Activated CD4-positive, CD25-positive, alpha-beta regulatory T cell treated with anti-CD3 and anti-CD28 coated beads, Interleukin-2, amount 50 U/mL, for 16 hours (primary cell): ENCODE data around the gene PPFIBP1.
"Not testable (repeated sequence)": the region's sequence is repeated elsewhere in the genome, so short reads cannot be mapped to it uniquely, and the experiment has no call there.

ENCODE experiments used
- DNase-seq: peaks from one replicate; pipeline ENCODE4 v3.0.0-alpha.2; 2020; ENCODE audit warnings: low read depth, low spot score

PPFIBP1 gene

DNA sequence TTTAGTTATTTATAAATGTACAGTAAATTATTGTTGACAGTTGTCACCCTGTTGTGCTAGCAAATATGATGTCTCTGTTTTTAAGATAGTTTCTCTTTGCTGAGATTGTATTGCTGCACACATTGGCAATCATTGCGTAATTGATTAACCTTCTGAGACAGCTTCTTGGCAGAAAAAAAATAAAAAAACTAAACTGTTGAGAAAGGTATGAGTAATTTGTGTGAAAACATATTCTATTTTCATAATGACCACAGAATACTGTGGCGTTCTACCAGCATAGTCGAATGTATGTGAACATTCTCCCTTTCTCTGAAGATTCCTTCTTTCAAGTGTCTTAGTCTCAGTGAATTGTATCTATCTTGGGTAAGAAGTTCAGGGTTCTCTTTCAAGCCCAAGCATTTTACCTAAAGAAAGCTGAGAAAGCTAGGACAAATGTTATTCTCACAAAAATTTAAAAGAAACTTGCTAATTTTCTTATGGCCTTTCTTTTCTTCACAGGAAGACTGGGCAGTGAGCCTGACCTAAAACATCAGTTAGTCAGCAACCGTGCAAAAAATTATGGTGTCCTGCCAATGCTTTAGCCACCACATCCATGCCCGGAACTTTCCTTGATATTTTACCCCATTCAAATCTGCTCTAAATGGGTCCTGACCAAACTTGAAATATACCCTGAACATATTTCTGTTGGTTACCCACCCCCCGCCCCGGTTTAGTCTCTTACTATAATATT lies 103.3 kb downstream of the PPFIBP1 start:
- no peak for DNase-seq

DNA sequence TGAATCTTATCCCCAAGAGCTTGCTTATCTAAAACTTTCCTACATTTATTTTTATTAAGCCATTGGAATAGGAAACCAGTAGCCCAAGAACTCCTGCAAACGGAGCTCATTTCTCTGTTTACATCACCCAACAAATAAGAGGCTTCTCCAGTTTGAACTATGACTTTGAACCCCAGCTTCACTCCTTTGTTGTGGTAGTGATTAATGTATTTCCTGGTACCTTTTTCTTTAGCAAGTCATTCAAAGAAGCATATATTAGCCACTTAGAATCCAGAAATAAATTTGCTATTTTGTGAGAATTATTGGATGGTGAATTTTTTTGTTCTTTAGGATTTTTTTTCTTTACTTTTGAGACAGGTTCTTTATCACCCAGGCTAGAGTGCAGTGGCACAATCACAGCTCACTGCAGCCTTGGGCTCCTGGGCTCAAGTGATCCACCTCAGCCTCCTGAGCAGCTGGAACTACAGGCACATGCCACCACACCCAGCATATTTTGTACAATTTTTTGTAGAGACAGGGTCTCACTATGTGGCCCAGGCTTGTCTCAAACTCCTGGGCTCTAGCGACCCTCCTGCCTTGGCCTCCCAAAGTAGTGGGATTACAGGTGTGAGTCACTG lies 104.0 kb downstream of the PPFIBP1 start:
- not testable (repeated sequence) for DNase-seq

DNA sequence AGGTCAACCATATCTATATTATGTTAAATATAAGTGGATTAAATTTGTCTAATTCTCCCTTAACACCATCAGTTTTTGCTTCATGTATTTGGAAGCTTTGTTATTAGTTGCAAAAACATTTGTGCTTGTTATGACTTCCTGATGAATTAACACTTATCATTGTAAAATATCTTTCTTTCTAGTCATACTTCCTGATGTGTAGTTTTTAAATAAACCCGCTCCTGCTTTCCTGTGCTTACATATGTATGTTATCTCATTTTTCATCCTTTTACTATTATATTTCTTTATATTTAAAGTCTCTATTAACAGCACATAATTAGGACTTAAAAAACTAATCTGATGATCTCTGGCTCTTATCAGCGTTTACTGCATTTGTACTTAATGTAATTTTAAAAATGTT lies 106.2 kb downstream of the PPFIBP1 start:
- DNase-seq, result not testable (repeated sequence)

DNA sequence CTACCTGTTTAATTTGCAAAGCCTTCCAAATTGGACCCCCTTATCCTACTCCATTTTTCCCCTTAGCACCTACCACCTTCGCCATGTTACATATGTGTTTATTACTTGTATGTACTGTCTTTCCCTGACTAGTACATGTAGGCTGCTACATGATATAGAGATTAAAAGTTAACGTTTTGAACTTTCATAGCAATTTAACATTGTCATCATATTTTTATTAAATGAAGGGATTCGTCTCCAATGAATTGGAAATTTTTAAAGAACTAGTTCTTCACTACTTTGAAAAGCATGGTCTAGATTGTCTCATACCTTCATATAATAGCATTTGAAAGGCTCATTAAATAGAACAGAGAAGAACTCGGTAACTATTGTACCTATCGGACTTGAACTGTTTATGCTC lies 107.4 kb downstream of the PPFIBP1 start:
- DNase-seq, result no peak

DNA sequence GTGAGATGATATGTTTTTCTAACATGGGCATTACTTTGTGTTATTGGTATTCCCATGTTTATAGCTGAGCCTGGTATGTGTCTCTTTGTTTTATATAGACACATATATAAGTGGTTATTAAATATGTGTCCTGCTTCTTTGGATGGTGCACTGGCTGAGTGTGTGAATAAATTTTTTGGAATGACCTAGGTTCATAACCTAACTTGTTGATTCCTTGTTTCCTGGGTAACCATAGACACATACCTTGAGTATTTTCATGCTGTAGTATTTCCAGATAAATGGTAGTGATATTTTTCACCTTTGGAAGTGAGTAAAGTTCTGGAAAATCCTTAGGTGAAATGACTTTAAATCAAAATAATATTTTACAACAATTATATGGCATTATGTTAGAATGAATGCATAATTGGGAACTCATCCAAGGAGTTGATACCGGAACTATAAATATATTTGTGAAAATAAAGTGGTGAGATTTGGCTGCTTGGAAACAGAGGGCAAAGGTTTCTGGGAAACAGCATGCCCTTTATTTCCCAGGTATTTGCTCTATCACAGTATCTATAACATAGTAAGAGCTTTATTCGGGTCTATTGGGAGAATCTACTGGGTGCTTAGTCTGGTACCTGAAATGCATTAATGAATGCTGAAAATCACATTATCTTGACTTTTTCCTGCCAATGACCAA lies 107.9 kb downstream of the PPFIBP1 start:
- DNase-seq, result no peak

DNA sequence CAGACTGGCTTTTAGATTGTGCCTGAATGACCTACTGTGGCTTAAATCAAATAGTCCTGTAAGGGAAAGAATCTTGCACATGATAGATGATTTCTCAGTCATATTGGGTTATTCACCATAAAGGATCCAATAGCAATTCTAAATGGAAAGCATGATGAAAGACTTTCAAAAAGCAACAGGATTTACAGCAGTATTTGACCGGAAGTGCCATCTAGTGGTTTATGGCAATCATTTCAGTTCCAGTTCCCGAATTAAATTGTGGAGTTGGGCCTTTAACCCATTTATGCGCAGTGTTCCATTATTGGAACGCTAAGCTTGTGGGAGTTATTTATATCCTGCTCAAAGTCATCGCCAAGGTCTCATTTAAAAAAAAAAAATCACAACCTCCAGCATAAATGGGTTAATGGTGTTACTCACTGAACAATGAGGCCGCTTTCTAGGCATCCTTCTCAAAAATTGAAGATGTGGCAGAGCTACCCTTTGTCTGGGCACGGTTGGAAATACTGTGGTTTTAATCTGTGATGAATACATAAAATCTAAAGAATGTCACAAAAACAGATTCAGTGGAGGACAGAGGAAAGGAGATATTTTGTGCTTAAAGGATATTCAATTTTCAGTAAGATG lies 111.5 kb downstream of the PPFIBP1 start:
- no peak for DNase-seq

DNA sequence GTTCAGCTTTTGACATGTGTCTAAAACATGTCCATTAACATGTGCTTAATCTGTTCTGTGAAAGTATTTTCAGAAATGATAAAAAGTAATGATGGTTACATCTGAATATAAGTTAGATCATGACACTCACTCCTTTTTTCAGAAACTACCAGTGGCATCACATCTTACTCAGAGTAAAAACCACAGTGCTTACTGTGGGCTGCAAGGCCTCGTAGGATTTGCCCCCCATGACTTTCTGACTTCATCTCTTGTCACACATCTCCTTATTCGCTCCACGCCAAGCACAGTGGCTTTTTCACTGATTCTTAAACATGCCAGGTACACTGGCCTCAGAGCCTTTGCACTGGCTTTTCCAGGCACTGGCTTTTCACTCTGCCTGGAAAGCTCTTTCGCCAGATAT lies 112.6 kb downstream of the PPFIBP1 start:
- not testable (repeated sequence) for DNase-seq

DNA sequence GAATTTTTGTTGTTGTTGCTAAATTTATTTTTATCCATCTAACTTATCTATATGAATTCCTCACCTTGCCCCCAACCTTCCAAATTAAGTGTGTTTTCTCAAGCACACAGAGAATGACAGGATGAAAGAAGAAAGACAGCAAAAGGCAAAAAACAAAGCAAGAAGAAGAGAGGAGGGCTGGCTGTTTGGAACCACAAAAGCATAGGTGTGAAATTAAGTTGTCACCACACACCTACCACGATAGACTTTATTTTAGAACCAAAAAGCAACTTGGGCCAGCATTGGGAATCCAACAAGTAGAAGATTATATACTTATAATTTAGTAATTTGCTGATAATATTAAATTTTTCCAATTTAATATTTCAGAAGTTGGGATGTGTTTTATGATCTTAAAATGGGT lies 113.5 kb downstream of the PPFIBP1 start:
- no peak for DNase-seq

DNA sequence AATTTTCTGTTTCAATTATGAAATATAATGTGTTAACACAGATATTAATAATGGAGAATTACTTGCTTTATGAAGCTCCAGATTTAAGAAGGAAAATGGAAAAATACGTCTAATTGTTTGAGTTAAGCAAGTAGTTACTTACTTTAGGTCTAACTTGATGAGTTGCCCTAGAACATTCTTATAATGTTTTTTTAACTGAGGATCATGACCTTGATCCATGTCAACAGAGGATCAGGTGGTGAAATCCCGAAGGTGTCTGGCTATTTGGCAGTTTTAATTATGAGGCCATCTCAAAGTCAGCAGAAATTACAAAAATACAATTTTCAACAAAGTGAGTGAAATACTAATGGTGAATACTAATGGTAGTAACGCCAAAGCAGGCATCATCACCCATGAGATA lies 115.3 kb downstream of the PPFIBP1 start:
- DNase-seq, result no peak

DNA sequence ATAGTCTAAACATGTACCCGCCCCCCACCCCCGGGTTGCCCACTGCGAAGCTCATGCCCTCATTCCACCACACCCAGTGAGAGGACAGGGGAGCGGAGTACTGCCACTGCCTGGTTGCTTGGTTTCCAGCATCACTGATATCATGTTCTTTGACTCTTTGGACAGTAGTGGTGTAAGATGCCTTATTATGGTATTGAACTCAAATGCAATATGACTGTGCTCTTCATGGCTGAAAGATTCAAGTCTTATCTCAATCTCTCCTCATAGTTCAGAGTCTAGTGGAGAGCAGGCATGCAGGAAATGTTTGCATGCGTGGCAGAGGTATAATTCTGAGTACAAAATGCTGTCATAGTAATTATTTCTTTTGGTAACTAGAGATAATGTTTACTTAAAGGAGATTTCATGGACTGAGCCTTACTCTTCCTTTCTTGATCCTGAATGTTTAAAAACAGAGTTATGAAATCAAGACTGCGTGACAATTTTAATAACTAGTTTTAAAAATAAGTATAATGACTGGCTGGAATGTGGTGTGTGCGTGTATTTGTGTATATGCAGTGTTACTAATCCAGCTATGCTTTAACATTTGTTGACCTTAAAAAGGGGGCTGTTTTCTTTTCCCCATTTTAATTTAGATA lies 116.7 kb downstream of the PPFIBP1 start:
- DNase-seq, result not testable (repeated sequence)

DNA sequence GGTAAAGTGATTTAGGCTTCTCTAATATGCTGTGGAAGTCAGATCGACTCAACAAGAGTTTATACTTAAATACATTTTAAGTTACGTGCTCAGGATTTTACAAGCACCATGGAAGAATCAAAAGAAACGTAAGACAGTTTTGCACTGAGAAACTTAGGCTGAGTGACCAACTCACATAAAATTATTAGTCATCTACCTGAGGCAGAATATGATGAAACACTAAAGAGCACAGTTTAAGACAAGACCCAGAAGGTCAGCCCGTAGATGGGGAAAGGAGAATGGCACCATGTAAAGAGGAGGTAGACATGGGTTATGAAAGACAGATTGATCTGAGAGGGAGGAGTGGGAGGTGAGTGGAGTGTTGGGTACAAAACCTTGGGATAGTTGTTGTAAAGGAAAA lies 118.4 kb downstream of the PPFIBP1 start:
- DNase-seq, result not testable (repeated sequence)

DNA sequence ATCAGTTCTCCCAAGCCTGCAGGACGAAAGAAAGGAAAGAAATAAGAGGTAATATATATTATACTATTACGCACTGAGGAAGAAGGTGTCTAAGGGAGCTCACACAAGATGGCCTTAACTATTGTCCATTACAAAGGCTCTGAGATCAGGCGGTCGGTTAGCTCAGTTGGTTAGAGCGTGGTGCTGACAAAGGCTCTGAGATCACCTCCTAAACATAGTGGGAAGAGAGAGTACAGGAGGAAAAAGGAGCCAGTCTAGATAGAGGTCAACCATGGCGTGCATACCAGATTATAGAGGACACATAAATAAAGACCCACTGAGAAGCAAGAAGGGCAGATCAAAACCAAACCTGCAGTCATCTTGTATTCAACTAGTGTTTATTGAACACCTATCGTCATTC lies 118.9 kb downstream of the PPFIBP1 start:
- not testable (repeated sequence) for DNase-seq

DNA sequence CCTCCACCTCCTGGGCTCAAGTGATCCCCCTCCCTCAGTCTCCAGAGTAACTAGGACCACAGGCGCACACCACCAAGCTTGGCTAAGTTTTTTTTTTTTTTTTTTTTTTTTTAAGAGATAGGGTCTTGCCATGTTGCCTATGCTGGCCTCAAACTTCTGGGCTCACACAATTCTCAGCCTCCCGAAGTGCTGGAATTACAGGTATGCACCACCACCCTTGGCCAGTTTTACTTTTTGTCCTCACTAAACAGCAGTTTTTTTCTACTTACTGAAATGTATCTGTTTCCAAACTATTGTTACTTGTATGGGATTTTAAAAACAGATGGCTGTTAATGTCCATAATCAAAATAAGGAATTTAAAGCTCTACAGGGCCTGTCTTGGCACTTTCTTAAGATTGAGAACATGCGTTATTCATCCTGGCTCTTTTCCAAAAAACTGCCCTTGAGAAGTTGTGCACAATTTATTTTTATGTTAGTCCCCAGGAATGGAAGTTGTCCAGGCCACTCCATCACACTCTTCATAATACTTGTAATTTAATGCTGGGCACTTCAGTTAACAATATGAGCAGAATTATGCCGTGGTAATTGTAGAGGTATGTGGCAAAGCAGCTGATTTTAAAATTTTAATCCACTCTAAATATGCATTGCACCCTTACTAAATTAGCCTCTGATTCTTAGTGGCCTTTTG lies 120.3 kb downstream of the PPFIBP1 start:
- DNase-seq, result no peak

DNA sequence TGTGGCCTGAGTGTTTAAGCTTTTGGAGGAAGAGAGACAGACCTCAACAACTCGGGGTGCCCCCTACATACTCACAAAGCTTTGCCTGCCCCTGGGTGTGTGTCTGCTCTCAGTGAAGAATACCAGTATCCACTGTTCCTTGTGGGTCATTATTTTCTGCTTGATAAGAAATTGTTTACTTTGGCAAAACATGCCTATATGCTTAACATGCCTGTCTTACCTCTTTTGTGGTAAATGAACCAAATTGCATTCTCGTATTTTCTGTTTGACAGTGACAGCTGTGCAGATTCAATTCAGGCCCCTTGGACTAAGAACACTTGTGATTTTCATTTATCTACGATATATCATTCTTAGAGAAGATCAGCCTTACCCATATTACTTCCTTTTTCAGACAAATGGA lies 121.7 kb downstream of the PPFIBP1 start:
- DNase-seq, result no peak

DNA sequence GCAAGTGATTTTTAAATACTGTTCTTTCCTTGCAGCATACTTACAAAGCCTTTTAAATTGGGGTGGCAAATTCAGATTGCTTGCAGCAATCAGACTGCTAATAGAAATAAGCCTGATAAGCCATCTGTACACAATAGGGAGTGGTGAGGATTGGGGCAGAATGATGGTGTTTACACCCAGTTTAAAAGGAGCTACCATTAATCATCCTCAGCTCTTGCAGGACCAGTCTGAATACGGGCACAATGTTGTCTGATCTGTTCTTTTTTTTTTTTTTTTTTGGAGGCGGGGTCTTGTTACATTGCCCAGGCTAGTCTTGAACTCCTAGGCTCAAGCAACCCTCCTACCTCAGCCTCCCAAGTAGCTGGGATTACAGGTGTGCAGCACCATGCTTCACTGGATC lies 122.1 kb downstream of the PPFIBP1 start:
- DNase-seq, result no peak

DNA sequence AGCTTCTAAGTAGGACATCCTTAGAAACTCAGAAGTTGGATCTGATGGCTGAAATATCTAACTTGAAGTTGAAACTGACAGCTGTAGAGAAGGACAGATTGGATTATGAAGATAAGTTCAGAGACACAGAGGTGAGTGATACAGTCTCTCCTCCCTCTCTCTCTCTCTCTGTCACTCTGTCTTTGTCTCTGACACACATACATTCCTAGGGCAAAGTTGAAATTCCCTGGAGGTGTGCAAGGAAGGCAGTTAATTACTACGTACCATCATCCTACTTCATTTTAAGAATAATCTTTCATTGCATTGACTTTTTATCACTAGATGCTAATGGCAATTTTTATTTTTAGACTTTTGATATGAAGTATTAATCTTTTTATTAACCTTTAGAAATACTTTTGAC lies 126.0 kb downstream of the PPFIBP1 start:
- DNase-seq, result no peak

DNA sequence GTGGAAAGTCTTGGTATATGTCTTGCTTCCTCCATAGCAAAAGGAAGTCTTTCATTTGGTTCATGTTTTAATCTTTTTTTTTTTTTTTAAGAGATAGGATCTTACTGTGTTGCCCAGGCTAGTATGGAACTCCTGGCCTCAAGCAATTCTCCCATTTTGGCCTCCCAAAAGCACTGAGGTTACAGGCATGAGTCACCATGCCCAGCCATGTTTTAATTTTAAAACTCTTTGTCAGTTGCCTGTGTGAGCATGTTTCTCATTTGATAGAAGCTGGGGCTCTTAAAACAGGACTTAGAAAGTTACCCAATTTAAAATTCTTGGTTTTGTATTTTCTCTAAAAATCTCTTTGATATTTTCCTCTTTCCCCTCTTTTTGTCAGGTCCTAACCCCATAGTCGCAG lies 127.2 kb downstream of the PPFIBP1 start:
- no peak for DNase-seq

DNA sequence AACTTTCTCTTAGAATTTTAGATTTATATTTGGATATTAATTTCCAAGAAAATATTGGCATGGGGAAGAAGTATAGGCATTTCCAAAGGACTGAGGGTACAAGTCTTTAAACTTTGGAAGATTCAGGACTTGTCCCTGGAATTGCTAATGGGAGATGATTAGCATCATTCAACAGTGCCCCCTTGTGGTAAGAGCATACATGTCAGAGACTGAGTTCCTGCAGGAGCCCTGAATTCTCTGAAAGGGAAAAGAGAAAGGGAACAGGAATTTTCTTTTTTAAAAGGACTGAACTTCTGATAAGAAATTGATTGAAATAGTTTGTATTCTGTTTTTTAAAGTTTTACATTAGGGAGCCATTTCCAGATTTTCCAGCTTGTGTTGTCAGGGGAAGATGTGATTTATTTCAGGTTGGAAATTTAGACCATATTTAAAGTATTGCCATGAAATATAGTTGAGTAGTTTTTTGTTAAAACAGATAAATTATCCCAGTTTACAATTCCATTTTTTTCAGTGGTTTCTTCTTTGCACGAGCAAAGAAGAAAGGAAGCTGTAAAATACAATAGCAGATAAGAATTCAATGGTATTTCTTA lies 128.3 kb downstream of the PPFIBP1 start:
- DNase-seq, result no peak

DNA sequence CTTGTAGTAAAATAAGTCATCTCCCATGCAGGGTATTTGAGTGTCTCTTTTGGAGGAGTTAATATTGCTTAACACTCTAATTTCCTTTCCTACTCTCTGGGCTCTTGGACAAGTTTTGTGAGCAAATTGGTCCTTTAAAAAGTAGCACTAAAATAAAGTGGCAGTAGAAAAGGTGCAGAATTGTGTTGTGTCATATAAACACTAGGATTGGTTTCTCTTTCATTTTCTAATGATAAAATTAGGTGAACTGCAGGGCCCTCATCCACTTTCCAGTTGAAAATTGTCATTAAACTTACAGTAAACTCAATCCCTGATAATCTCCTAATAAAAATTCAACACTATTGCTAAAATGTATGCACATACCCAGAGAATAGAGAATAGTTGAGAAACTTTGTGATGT lies 129.7 kb downstream of the PPFIBP1 start:
- no peak for DNase-seq

DNA sequence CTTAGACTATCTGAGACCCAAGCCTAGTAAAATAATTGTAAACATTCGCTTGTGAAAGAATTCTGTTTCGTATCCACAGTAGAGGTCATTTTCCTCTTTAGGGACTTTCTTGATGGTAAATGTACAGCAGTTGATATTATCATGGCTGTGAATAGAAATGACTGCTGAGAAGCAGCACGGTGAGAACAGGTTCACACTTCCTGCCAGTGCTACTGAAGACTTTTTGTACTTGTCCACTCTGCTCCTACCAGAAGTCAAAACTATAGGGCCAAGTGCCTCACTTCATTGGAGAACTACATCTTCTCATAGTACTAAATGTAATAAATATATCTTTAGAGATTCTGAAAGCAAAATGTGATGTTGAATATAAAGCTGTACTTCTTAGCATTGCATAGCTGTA lies 131.5 kb downstream of the PPFIBP1 start:
- DNase-seq, result not testable (repeated sequence)

DNA sequence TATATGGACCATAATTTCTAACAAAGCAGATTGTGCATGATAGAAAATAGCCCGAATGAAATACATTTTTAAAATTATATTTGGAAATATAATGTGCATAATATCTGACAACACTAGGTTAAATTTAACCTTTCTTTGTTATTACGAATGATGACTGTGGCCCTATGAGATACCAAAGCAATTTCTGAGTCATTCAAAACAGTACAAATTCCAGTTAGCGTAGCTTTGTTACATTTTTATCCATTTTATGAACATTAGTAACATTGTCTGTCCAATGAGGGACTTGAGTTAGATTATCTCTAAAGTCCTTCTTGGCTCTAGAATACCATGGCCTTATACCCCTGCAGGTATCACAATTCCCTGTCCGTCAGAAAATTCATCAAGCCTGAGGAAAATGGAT lies 133.3 kb downstream of the PPFIBP1 start:
- DNase-seq, result no peak
